CD4-positive, CD25-positive, alpha-beta regulatory T cell (primary cell): ENCODE results near the gene ADCY2. TPM values are rescaled to one million over a fixed set of nuclear protein-coding genes. Genes with fewer than 3 reads are reported as not detected.

ENCODE experiments used
- ATAC-seq, 2 donors: fragments of 150-1000 bp; cut with Tn5 transposase; one replicate each; pipeline ENCODE4 v1.10.0; 2021; ENCODE audit warnings: low read depth in 2 of 2, moderate number of reproducible peaks in 2 of 2, moderate library complexity in 1 of 2
- DNase-seq, 3 donors: peaks; one replicate each; pipeline versions ENCODE4 v3.0.0 to v3.0.0-alpha.2; 2012 to 2022; ENCODE audit warnings: mixed read lengths in 1 of 3
- H3K27ac ChIP-seq: one replicate; pipeline ENCODE4 v1.7.0; 2013; ENCODE audit warnings: mild to moderate bottlenecking, low read length; ENCODE audit not compliant: insufficient read depth, poor library complexity, severe bottlenecking
- H3K27me3 ChIP-seq: one replicate; pipeline ENCODE4 v1.7.0; 2013; ENCODE audit warnings: low read length; ENCODE audit not compliant: control insufficient read depth, insufficient read depth
- H3K36me3 ChIP-seq: one replicate; pipeline ENCODE4 v1.7.0; 2013; ENCODE audit warnings: mild to moderate bottlenecking, low read length, moderate library complexity; ENCODE audit not compliant: control insufficient read depth, insufficient read depth
- H3K4me1 ChIP-seq: 2 replicates; pipeline ENCODE4 v1.7.0; 2013; ENCODE audit warnings: mild to moderate bottlenecking, low read length; ENCODE audit not compliant: insufficient read depth, control insufficient read depth, poor library complexity, severe bottlenecking
- H3K4me3 ChIP-seq: one replicate; pipeline ENCODE4 v1.7.0; 2013; ENCODE audit warnings: low read depth, mild to moderate bottlenecking, low read length, moderate library complexity
- H3K9me3 ChIP-seq, 2 experiments: 1 replicate in 1 of 2; 2 replicates in 1 of 2; pipeline ENCODE4 v1.7.0; 2013; ENCODE audit warnings: low read length in 2 of 2, mild to moderate bottlenecking in 1 of 2, moderate library complexity in 1 of 2; ENCODE audit not compliant: control insufficient read depth in 2 of 2
- H3K27ac Mint-ChIP-seq, 3 donors: one replicate each; pipeline ENCODE4 v1.8.0; 2020 to 2022; ENCODE audit warnings: mild to moderate bottlenecking in 3 of 3, mixed read lengths in 3 of 3, moderate library complexity in 2 of 3
- H3K27me3 Mint-ChIP-seq: one replicate; pipeline ENCODE4 v1.8.0; 2022; ENCODE audit warnings: mild to moderate bottlenecking, mixed read lengths
- H3K36me3 Mint-ChIP-seq: one replicate; pipeline ENCODE4 v1.8.0; 2020; ENCODE audit warnings: mixed read lengths
- H3K4me1 Mint-ChIP-seq, 4 donors: one replicate each; pipeline ENCODE4 v1.8.0; 2020 to 2022; ENCODE audit warnings: mixed read lengths in 4 of 4, mild to moderate bottlenecking in 1 of 4
- H3K4me3 Mint-ChIP-seq, 4 donors: one replicate each; pipeline ENCODE4 v1.8.0; 2020 to 2022; ENCODE audit warnings: mild to moderate bottlenecking in 4 of 4, mixed read lengths in 4 of 4, moderate library complexity in 3 of 4
- H3K9me3 Mint-ChIP-seq, 7 donors: one replicate each; pipeline ENCODE4 v1.8.0; 2020 to 2022; ENCODE audit warnings: mixed read lengths in 7 of 7, mild to moderate bottlenecking in 3 of 7, moderate library complexity in 2 of 7
- polyA plus RNA-seq, 4 donors: library from polyadenylated mRNA; unstranded; fragments of 300-500 nt; fragmentation: Illumina TruSeq; gene quantifications; one replicate each; pipeline ENCODE4 v1.2.3, GENCODE V29; 2021
- total RNA-seq: library from RNA; stranded (reverse); gene quantifications from one replicate; pipeline ENCODE4 v1.2.3, GENCODE V29; 2022

The ADCY2 gene
- total and polyA plus RNA-seq, 5 donors from 2014 or later: not detected

GRCh38 chr5:7541898-7542297 is 146.0 kb downstream of the ADCY2 start:
- no peak for DNase-seq
- no peaks in the 10 kb centered on the region for H3K9me3 ChIP-seq
- H3K27ac ChIP-seq: no peak overlapping the region
- Mint-ChIP-seq H3K36me3 (no peaks in the 10 kb centered on the region), H3K27ac (no peak overlapping the region), H3K4me1 (no peaks in the 10 kb centered on the region), H3K4me3 (no peak overlapping the region), H3K9me3 (peaks cover 0 to 2% (median 0%) of the 10 kb centered on the region in 7 donors), H3K27me3 (no peaks in the 10 kb centered on the region)
- no peak for ATAC-seq
- H3K4me1 ChIP-seq: no peaks in the 10 kb centered on the region
- no peaks in the 10 kb centered on the region for H3K27me3 ChIP-seq
- no peak overlapping the region for H3K4me3 ChIP-seq
- H3K36me3 ChIP-seq: no peaks in the 10 kb centered on the region

- Mint-ChIP-seq H3K27ac (no peak overlapping the region), H3K27me3 (no peaks in the 10 kb centered on the region), H3K36me3 (no peaks in the 10 kb centered on the region), H3K9me3 (peaks cover 0 to 2% (median 0%) of the 10 kb centered on the region in 7 donors), H3K4me3 (no peak overlapping the region), H3K4me1 (no peaks in the 10 kb centered on the region)
- Histone ChIP-seq H3K9me3 (no peaks in the 10 kb centered on the region), H3K36me3 (no peaks in the 10 kb centered on the region), H3K4me3 (no peak overlapping the region), H3K27ac (no peak overlapping the region), H3K27me3 (no peaks in the 10 kb centered on the region), H3K4me1 (no peaks in the 10 kb centered on the region)
- ATAC-seq (no peak), DNase-seq (no peak)
Measured at GRCh38 chr5:7546555-7546954, 150.6 kb downstream of the ADCY2 start.

- H3K27ac ChIP-seq: no peak overlapping the region
- no peaks in the 10 kb centered on the region for H3K27me3 Mint-ChIP-seq
- no peak overlapping the region for H3K27ac Mint-ChIP-seq
- H3K9me3 Mint-ChIP-seq: peaks cover 0 to 2% (median 0%) of the 10 kb centered on the region in 7 donors
- H3K9me3 ChIP-seq: no peaks in the 10 kb centered on the region
- no peaks in the 10 kb centered on the region for H3K36me3 Mint-ChIP-seq
- no peaks in the 10 kb centered on the region for H3K36me3 ChIP-seq
- no peaks in the 10 kb centered on the region for H3K4me1 ChIP-seq
- H3K4me1 Mint-ChIP-seq: no peaks in the 10 kb centered on the region
- H3K27me3 ChIP-seq: no peaks in the 10 kb centered on the region
- ATAC-seq (no peak), DNase-seq (no peak)
- H3K4me3 Mint-ChIP-seq: no peak overlapping the region
- no peak overlapping the region for H3K4me3 ChIP-seq
Measured at GRCh38 chr5:7548596-7548995, 152.7 kb downstream of the ADCY2 start.

- H3K27ac Mint-ChIP-seq: no peak overlapping the region
- Histone ChIP-seq H3K27me3 (no peaks in the 10 kb centered on the region), H3K27ac (no peak overlapping the region), H3K36me3 (no peaks in the 10 kb centered on the region), H3K4me1 (no peaks in the 10 kb centered on the region), H3K9me3 (no peaks in the 10 kb centered on the region), H3K4me3 (no peak overlapping the region)
- no peak for DNase-seq
- no peaks in the 10 kb centered on the region for H3K27me3 Mint-ChIP-seq
- peaks cover 0 to 2% (median 0%) of the 10 kb centered on the region in 7 donors for H3K9me3 Mint-ChIP-seq
- no peaks in the 10 kb centered on the region for H3K36me3 Mint-ChIP-seq
- no peaks in the 10 kb centered on the region for H3K4me1 Mint-ChIP-seq
- H3K4me3 Mint-ChIP-seq: no peak overlapping the region
- ATAC-seq: no peak
Measured at GRCh38 chr5:7565559-7565958, 169.6 kb downstream of the ADCY2 start.

- no peaks in the 10 kb centered on the region for H3K9me3 ChIP-seq
- ATAC-seq (no peak), DNase-seq (no peak)
- Mint-ChIP-seq H3K27me3 (no peaks in the 10 kb centered on the region), H3K27ac (no peak overlapping the region), H3K4me1 (no peaks in the 10 kb centered on the region), H3K36me3 (no peaks in the 10 kb centered on the region), H3K4me3 (no peak overlapping the region), H3K9me3 (peaks cover 0 to 7% (median 3%) of the 10 kb centered on the region in 7 donors)
- no peak overlapping the region for H3K4me3 ChIP-seq
- no peaks in the 10 kb centered on the region for H3K36me3 ChIP-seq
- no peaks in the 10 kb centered on the region for H3K27me3 ChIP-seq
- H3K27ac ChIP-seq: no peak overlapping the region
- no peaks in the 10 kb centered on the region for H3K4me1 ChIP-seq
Measured at GRCh38 chr5:7576023-7576715, 180.2 kb downstream of the ADCY2 start.

- no peak for DNase-seq
- no peaks in the 10 kb centered on the region for H3K27me3 ChIP-seq
- no peaks in the 10 kb centered on the region for H3K36me3 ChIP-seq
- Mint-ChIP-seq H3K4me3 (no peak overlapping the region), H3K27me3 (no peaks in the 10 kb centered on the region), H3K27ac (no peak overlapping the region), H3K36me3 (no peaks in the 10 kb centered on the region), H3K9me3 (peaks cover 0 to 6% (median 3%) of the 10 kb centered on the region in 7 donors), H3K4me1 (no peaks in the 10 kb centered on the region)
- no peaks in the 10 kb centered on the region for H3K9me3 ChIP-seq
- H3K4me3 ChIP-seq: no peak overlapping the region
- no peaks in the 10 kb centered on the region for H3K4me1 ChIP-seq
- ATAC-seq: no peak
- no peak overlapping the region for H3K27ac ChIP-seq
Measured at GRCh38 chr5:7577381-7577780, 181.4 kb downstream of the ADCY2 start.

GRCh38 chr5:7578071-7578470 is 182.1 kb downstream of the ADCY2 start:
- H3K9me3 ChIP-seq: no peaks in the 10 kb centered on the region
- Mint-ChIP-seq H3K27me3 (no peaks in the 10 kb centered on the region), H3K4me1 (no peaks in the 10 kb centered on the region), H3K27ac (no peak overlapping the region), H3K36me3 (no peaks in the 10 kb centered on the region), H3K4me3 (no peak overlapping the region), H3K9me3 (peaks cover 0 to 6% (median 2%) of the 10 kb centered on the region in 7 donors)
- H3K36me3 ChIP-seq: no peaks in the 10 kb centered on the region
- no peak overlapping the region for H3K27ac ChIP-seq
- ATAC-seq (no peak), DNase-seq (no peak)
- H3K4me1 ChIP-seq: no peaks in the 10 kb centered on the region
- H3K4me3 ChIP-seq: no peak overlapping the region
- no peaks in the 10 kb centered on the region for H3K27me3 ChIP-seq

GRCh38 chr5:7584749-7585148 is 188.8 kb downstream of the ADCY2 start:
- peaks cover 0 to 5% (median 0%) of the 10 kb centered on the region in 7 donors for H3K9me3 Mint-ChIP-seq
- no peak for DNase-seq

More at GRCh38 chr5:7584749-7585148, 188.8 kb downstream of the ADCY2 start:
- no peak overlapping the region for H3K27ac ChIP-seq
- ATAC-seq: no peak
- Mint-ChIP-seq H3K27ac (no peak overlapping the region), H3K36me3 (no peaks in the 10 kb centered on the region), H3K27me3 (no peaks in the 10 kb centered on the region), H3K4me3 (no peak overlapping the region), H3K4me1 (no peaks in the 10 kb centered on the region)
- no peaks in the 10 kb centered on the region for H3K4me1 ChIP-seq
- H3K27me3 ChIP-seq: no peaks in the 10 kb centered on the region
- H3K4me3 ChIP-seq: no peak overlapping the region
- H3K9me3 ChIP-seq: no peaks in the 10 kb centered on the region
- no peaks in the 10 kb centered on the region for H3K36me3 ChIP-seq
